GM19468 (cell line): ENCODE data around the gene NDUFB8.
A peak's percentile ranks its signal among the peaks of the same experiment; 100 is the strongest.

Source experiments
- ATAC-seq: cut with Tn5 transposase; IDR thresholded peaks from one replicate; pipeline ENCODE4 v1.9.1; 2021; ENCODE audit warnings: mild to moderate bottlenecking, moderate library complexity, moderate number of reproducible peaks; ENCODE audit not compliant: unreplicated experiment; ENCODE audit errors: extremely low read depth

NDUFB8 gene

GRCh38 chr10:100508691-100509150 is 20.9 kb downstream of the NDUFB8 start:
- no peak for ATAC-seq

GRCh38 chr10:100508266-100508665 is 21.4 kb downstream of the NDUFB8 start:
- ATAC-seq, result no peak

GRCh38 chr10:100507357-100507732 is 22.3 kb downstream of the NDUFB8 start:
- no peak for ATAC-seq

- ATAC-seq, result no peak
Measured at GRCh38 chr10:100506596-100507356, 22.9 kb downstream of the NDUFB8 start.

GRCh38 chr10:100505164-100505563 is 24.5 kb downstream of the NDUFB8 start:
- no peak for ATAC-seq

- no peak for ATAC-seq
Measured at GRCh38 chr10:100504096-100504495, 25.6 kb downstream of the NDUFB8 start.

- no peak for ATAC-seq
Measured at GRCh38 chr10:100502926-100503494, 26.7 kb downstream of the NDUFB8 start.

- ATAC-seq, result no peak
Measured at GRCh38 chr10:100501423-100501822, 28.2 kb downstream of the NDUFB8 start.

- no peak for ATAC-seq
Measured at GRCh38 chr10:100498059-100498458, 31.6 kb downstream of the NDUFB8 start.

GRCh38 chr10:100496567-100496966 is 33.1 kb downstream of the NDUFB8 start:
- no peak for ATAC-seq

- no peak for ATAC-seq
Measured at GRCh38 chr10:100490531-100490930, 39.1 kb downstream of the NDUFB8 start.

- no peak for ATAC-seq
Measured at GRCh38 chr10:100489396-100489795, 40.3 kb downstream of the NDUFB8 start.

- no peak for ATAC-seq
Measured at GRCh38 chr10:100487529-100487928, 42.1 kb downstream of the NDUFB8 start.

GRCh38 chr10:100485801-100486495 is 43.7 kb downstream of the NDUFB8 start:
- ATAC-seq, result no peak

- no peak for ATAC-seq
Measured at GRCh38 chr10:100485366-100485765, 44.3 kb downstream of the NDUFB8 start.

GRCh38 chr10:100483876-100484666 is 45.6 kb downstream of the NDUFB8 start:
- no peak for ATAC-seq

GRCh38 chr10:100482834-100483185 is 46.9 kb downstream of the NDUFB8 start:
- no peak for ATAC-seq

GRCh38 chr10:100482181-100482833 is 47.4 kb downstream of the NDUFB8 start:
- ATAC-seq, result no peak

GRCh38 chr10:100481462-100482081 is 48.1 kb downstream of the NDUFB8 start:
- ATAC-seq, result peak; percentile 93

- no peak for ATAC-seq
Measured at GRCh38 chr10:100480002-100480401, 49.7 kb downstream of the NDUFB8 start.
